HepG2 (cell line): ENCODE data around the gene TK1. TPM values are rescaled to one million over a fixed set of nuclear protein-coding genes. Genes with fewer than 3 reads are reported as not detected.
A peak's percentile ranks its signal among the peaks of the same experiment; 100 is the strongest.

ENCODE experiments used
- CAMTA2 ChIP-seq: sonication (generic); formaldehyde crosslinking; IDR thresholded peaks from 2 replicates; pipeline ENCODE4 v1.4.0; 2020; ENCODE audit warnings: mild to moderate bottlenecking, missing genetic modification reagents, borderline replicate concordance
- CREM ChIP-seq, 2 experiments: sonication (generic) in 1 of 2; formaldehyde crosslinking in 1 of 2; IDR thresholded peaks; 2 replicates each; pipeline versions ENCODE4 v1.4.0 to v1.6.1; 2016 to 2020; ENCODE audit warnings: antibody characterized with exemption in 1 of 2, mild to moderate bottlenecking in 1 of 2, missing genetic modification reagents in 1 of 2
- FOXJ3 ChIP-seq: sonication (generic); formaldehyde crosslinking; IDR thresholded peaks from 2 replicates; pipeline ENCODE4 v1.4.0; 2020; ENCODE audit warnings: missing genetic modification reagents, mild to moderate bottlenecking, borderline replicate concordance
- FOXP1 ChIP-seq, 2 experiments: fragments of 450-650 bp in 1 of 2; IDR thresholded peaks; 2 replicates each; pipeline ENCODE4 v1.6.1; 2017 to 2018; ENCODE audit warnings: antibody characterized with exemption in 1 of 2
- HOXA9 ChIP-seq: sonication (generic); formaldehyde crosslinking; IDR thresholded peaks from 2 replicates; pipeline ENCODE4 v1.8.1; 2022; ENCODE audit warnings: missing genetic modification reagents, mild to moderate bottlenecking, moderate library complexity, borderline replicate concordance
- IRX3 ChIP-seq: sonication (generic); formaldehyde crosslinking; IDR thresholded peaks from 2 replicates; pipeline ENCODE4 v1.8.1; 2023; ENCODE audit warnings: mild to moderate bottlenecking, low read depth, missing genetic modification reagents, borderline replicate concordance
- MED13 ChIP-seq: sonication (generic); formaldehyde crosslinking; IDR thresholded peaks from 2 replicates; pipeline ENCODE4 v1.5.0; 2020; ENCODE audit warnings: missing genetic modification reagents
- NAIF1 ChIP-seq: sonication (generic); formaldehyde crosslinking; IDR thresholded peaks from 2 replicates; pipeline ENCODE4 v1.5.0; 2020; ENCODE audit warnings: mild to moderate bottlenecking, missing genetic modification reagents, borderline replicate concordance
- RORA ChIP-seq: sonication (generic); formaldehyde crosslinking; IDR thresholded peaks from 2 replicates; pipeline ENCODE4 v1.5.0; 2020; ENCODE audit warnings: mild to moderate bottlenecking, missing genetic modification reagents, moderate library complexity
- TGIF2 ChIP-seq: IDR thresholded peaks from 2 replicates; pipeline ENCODE4 v1.6.1; 2016; ENCODE audit warnings: control low read depth, missing compliant biosample characterization
- YEATS4 ChIP-seq: sonication (generic); formaldehyde crosslinking; IDR thresholded peaks from 2 replicates; pipeline ENCODE4 v1.4.0; 2020; ENCODE audit warnings: missing genetic modification reagents, borderline replicate concordance
- ZNF253 ChIP-seq: sonication (generic); formaldehyde crosslinking; IDR thresholded peaks from 2 replicates; pipeline ENCODE4 v1.8.0; 2022; ENCODE audit warnings: mild to moderate bottlenecking, missing genetic modification reagents, borderline replicate concordance
- polyA plus RNA-seq, 8 experiments: library from polyadenylated mRNA; depleted of rRNA in 3 of 8; stranded (reverse) in 7 of 8; unstranded in 1 of 8; fragments of >200 nt; fragmentation: Illumina TruSeq in 4 of 8; extraction: Trizol in 4 of 8; gene quantifications; 2 replicates each; pipeline versions ENCODE4 v1.2.1 to v1.2.3, GENCODE V29; 2011 to 2016; ENCODE audit warnings: low read depth in 4 of 8, missing spikeins in 1 of 8, mixed read lengths in 1 of 8; ENCODE audit not compliant: insufficient read depth in 1 of 8
- total RNA-seq, 5 experiments: library from RNA; depleted of rRNA; stranded (reverse); fragments of >200 nt; fragmentation: Illumina TruSeq; extraction: Trizol; gene quantifications; 2 replicates each; pipeline ENCODE4 v1.2.3, GENCODE V29; 2016; ENCODE audit warnings: low read depth in 1 of 5
- TF ChIP-seq, protein P1 (sequence below): sonication (generic); formaldehyde crosslinking; IDR thresholded peaks from 2 replicates; pipeline ENCODE4 v1.8.1; 2023; ENCODE audit warnings: mild to moderate bottlenecking, missing genetic modification reagents
- TF ChIP-seq, protein P2 (sequence below): sonication (generic); formaldehyde crosslinking; IDR thresholded peaks from 2 replicates; pipeline ENCODE4 v1.4.0; 2020; ENCODE audit warnings: low read depth, mild to moderate bottlenecking, missing genetic modification reagents
- TF ChIP-seq, protein P3 (sequence below): IDR thresholded peaks from 2 replicates; pipeline ENCODE4 v1.6.1; 2016; ENCODE audit warnings: missing compliant biosample characterization, missing genetic modification reagents, borderline replicate concordance
- TF ChIP-seq, protein P4 (sequence below): sonication (generic); formaldehyde crosslinking; IDR thresholded peaks from 2 replicates; pipeline ENCODE4 v1.4.0; 2020; ENCODE audit warnings: mild to moderate bottlenecking, missing genetic modification reagents
- TF ChIP-seq, protein P5 (sequence below): sonication (generic); formaldehyde crosslinking; conservative IDR thresholded peaks from 2 replicates; pipeline ENCODE4 v1.8.0; 2022; ENCODE audit warnings: low read depth, missing genetic modification reagents

Gene TK1
- total and polyA plus RNA-seq, 2 of the 13 experiments (the other 11 are each of a cell fraction or from before 2014, with no cell fraction given), result 45.0 to 96.0 TPM

DNA sequence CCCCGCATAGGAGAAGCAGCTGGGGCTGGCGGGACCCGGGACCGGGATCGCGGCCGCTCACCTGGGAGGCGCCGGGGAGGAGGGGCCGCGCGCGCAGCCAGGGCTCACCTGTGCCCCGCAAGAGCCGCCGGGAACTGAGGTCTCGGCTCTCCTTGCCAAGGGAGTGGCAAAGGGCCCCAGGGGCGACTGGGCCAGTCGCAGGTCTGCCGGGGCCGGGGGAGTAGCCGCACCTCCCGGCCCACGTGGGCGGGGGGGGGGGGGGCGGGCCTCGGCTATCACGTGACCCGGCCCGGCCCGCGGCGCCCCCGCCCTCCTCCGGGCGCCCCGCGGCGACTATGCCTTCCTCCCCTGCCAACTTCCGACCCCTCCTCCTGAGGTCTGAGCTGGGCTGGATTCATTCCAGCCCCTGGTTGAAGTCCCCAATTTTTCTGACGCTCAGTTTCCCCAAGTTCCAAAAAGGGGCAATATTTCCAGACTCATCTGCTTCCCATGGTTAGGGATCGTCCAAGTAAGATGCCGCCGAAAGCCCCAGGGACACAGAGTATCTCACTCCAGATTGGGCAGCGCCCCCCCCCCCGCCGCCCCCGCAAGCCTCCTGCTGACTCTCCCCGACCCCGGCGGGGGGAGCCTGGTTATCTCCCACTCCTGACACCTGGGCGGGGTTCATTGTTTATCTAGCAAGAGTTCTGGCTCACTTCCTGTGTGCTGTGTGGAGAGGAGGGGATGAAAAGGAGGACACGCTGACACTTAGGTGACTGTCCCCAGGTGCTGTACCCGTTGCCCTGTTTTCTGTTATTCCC, 58.1 kb downstream of the TK1 start, which contains the start of gene TMC6 (continued):
- TF ChIP-seq, protein P1, sequence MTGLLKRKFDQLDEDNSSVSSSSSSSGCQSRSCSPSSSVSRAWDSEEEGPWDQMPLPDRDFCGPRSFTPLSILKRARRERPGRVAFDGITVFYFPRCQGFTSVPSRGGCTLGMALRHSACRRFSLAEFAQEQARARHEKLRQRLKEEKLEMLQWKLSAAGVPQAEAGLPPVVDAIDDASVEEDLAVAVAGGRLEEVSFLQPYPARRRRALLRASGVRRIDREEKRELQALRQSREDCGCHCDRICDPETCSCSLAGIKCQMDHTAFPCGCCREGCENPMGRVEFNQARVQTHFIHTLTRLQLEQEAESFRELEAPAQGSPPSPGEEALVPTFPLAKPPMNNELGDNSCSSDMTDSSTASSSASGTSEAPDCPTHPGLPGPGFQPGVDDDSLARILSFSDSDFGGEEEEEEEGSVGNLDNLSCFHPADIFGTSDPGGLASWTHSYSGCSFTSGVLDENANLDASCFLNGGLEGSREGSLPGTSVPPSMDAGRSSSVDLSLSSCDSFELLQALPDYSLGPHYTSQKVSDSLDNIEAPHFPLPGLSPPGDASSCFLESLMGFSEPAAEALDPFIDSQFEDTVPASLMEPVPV (CRISPR knock-in tag), result no peak; the same call in 1 of the 2 replicates
- TF ChIP-seq HOXA9 (CRISPR knock-in tag) (no peak), TGIF2 (CRISPR knock-in tag) (no peak; the same call in 1 of the 2 replicates), ZNF253 (no peak), CREM (IDR thresholded peaks at IDR 0.05) (peak; percentile 35; the same call in 1 of the 2 replicates), CREM (CRISPR knock-in tag; IDR thresholded peaks at IDR 0.05) (no peak; the same call in 1 of the 2 replicates), CAMTA2 (CRISPR knock-in tag) (no peak; the same call in 1 of the 2 replicates), MED13 (CRISPR knock-in tag) (no peak), YEATS4 (CRISPR knock-in tag) (peak; percentile 55; the same call in 1 of the 2 replicates), FOXJ3 (CRISPR knock-in tag) (no peak), FOXP1 (IDR thresholded peaks at IDR 0.05) (no peak), FOXP1 (CRISPR knock-in tag; IDR thresholded peaks at IDR 0.05) (peak; percentile 60), IRX3 (no peak), NAIF1 (no peak), RORA (CRISPR knock-in tag) (no peak)
- TF ChIP-seq, protein P2, sequence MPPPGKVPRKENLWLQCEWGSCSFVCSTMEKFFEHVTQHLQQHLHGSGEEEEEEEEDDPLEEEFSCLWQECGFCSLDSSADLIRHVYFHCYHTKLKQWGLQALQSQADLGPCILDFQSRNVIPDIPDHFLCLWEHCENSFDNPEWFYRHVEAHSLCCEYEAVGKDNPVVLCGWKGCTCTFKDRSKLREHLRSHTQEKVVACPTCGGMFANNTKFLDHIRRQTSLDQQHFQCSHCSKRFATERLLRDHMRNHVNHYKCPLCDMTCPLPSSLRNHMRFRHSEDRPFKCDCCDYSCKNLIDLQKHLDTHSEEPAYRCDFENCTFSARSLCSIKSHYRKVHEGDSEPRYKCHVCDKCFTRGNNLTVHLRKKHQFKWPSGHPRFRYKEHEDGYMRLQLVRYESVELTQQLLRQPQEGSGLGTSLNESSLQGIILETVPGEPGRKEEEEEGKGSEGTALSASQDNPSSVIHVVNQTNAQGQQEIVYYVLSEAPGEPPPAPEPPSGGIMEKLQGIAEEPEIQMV (CRISPR knock-in tag), result no peak; the same call in 1 of the 2 replicates
- TF ChIP-seq, protein P3, sequence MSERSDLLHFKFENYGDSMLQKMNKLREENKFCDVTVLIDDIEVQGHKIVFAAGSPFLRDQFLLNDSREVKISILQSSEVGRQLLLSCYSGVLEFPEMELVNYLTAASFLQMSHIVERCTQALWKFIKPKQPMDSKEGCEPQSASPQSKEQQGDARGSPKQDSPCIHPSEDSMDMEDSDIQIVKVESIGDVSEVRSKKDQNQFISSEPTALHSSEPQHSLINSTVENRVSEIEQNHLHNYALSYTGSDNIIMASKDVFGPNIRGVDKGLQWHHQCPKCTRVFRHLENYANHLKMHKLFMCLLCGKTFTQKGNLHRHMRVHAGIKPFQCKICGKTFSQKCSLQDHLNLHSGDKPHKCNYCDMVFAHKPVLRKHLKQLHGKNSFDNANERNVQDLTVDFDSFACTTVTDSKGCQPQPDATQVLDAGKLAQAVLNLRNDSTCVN (CRISPR knock-in tag), result no peak
- TF ChIP-seq, protein P4, sequence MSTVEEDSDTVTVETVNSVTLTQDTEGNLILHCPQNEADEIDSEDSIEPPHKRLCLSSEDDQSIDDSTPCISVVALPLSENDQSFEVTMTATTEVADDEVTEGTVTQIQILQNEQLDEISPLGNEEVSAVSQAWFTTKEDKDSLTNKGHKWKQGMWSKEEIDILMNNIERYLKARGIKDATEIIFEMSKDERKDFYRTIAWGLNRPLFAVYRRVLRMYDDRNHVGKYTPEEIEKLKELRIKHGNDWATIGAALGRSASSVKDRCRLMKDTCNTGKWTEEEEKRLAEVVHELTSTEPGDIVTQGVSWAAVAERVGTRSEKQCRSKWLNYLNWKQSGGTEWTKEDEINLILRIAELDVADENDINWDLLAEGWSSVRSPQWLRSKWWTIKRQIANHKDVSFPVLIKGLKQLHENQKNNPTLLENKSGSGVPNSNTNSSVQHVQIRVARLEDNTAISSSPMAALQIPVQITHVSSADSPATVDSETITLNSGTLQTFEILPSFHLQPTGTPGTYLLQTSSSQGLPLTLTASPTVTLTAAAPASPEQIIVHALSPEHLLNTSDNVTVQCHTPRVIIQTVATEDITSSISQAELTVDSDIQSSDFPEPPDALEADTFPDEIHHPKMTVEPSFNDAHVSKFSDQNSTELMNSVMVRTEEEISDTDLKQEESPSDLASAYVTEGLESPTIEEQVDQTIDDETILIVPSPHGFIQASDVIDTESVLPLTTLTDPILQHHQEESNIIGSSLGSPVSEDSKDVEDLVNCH (CRISPR knock-in tag), result no peak
- TF ChIP-seq, protein P5, sequence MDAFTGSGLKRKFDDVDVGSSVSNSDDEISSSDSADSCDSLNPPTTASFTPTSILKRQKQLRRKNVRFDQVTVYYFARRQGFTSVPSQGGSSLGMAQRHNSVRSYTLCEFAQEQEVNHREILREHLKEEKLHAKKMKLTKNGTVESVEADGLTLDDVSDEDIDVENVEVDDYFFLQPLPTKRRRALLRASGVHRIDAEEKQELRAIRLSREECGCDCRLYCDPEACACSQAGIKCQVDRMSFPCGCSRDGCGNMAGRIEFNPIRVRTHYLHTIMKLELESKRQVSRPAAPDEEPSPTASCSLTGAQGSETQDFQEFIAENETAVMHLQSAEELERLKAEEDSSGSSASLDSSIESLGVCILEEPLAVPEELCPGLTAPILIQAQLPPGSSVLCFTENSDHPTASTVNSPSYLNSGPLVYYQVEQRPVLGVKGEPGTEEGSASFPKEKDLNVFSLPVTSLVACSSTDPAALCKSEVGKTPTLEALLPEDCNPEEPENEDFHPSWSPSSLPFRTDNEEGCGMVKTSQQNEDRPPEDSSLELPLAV, result no peak
